ENCODE results near the gene DTWD1. TPM values are rescaled to one million over a fixed set of nuclear protein-coding genes. Genes with fewer than 3 reads are reported as not detected.
"Not testable (repeated sequence)": the region's sequence is repeated elsewhere in the genome, so short reads cannot be mapped to it uniquely, and the experiment has no call there.

DTWD1 gene
- polyA plus RNA-seq, 4 donors, result 34.5 to 46.5 (median 41.2) TPM

DNA sequence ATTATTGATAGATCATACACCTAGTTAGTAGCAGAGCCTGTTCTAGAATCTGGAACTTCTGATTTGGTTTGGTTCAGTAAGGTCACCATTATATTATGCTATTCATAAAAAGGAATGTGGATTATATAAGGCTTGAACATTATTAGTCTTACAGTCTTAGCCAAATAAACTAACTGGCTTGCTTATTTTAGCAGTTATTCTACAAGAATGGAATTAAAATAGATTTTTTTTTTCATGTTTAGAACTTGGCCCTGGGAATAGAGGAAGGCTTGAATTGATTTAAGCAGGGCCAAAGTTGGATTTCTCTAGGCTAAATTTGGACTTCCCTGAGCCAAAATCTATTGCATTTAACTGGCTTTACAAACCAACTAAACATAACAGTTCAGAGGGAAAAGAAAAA, 24.4 kb downstream of the DTWD1 start:
- DNase-seq (ENCODE audit: low read depth in 4 of 4, low spot score in 3 of 4), result no peak

DNA sequence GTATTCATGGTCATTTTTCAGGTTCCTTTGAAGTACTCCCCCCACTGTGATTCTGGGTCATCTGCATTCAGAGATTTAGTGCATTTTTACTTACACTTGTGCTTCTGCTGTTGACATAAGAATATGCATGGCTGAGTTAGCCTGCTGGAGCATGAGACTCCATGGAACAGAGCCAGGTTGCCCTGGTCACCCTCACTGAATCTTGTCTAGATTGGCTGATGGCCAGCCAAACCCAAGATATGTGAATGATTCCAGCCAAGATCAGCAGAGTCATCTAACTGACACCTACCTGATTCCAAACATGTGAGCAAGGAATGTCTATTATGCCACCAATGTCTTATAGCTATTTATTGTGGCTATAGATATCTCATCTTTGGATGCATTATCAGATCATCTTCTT, 25.1 kb downstream of the DTWD1 start:
- DNase-seq (ENCODE audit: low read depth in 4 of 4, low spot score in 3 of 4), result peak; percentile 36 to 57 (median 43)

GRCh38 chr15:49646891-49647290, 26.0 kb downstream of the DTWD1 start:
- no peak for DNase-seq (ENCODE audit: low read depth in 4 of 4, low spot score in 3 of 4)

DNA sequence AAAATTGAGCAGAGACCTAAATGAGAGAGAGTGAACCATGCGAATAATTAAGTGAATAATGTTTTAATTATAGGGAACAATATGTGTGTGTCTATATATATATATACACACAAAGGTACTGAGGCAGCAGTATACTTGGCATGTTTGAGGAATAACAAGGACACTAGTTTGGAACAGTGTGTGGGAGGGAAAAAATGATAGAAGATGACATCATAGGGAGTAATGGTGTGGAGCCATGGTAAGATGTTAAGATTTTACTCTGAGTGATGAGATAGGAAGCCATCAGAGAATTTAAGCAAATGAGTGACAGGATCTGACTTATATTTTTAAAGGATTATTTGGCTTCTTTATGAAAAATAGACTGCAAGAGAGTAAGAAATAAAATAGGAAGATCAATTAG, 29.1 kb downstream of the DTWD1 start:
- DNase-seq (ENCODE audit: low read depth in 4 of 4, low spot score in 3 of 4), result no peak

- no peak for DNase-seq (ENCODE audit: low read depth in 4 of 4, low spot score in 3 of 4)
Measured at GRCh38 chr15:49650676-49651075, 29.8 kb downstream of the DTWD1 start.

- DNase-seq (ENCODE audit: low read depth in 4 of 4, low spot score in 3 of 4), result no peak
Measured at GRCh38 chr15:49652922-49653321, 32.1 kb downstream of the DTWD1 start.

DNA sequence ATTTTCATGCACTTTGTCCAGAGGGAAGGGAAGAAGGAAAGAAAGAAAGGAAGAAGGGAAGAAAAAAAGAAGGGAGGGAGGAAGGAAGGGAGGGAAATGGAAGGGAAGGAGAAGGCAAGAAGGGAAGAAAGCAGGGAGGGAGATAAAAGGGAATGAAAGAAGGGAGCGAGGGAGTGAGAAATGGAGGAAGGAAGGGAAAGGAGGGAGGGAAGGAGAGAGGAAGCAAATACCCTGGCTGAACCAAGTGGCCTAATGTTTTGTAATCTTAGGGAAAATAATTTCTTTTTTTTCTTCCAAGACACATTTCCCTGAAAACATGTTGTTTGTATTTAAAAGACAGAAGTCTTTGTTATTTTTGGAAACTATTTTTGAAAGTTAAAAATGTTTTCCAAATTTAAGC, 35.9 kb downstream of the DTWD1 start:
- no peak for DNase-seq (ENCODE audit: low read depth in 4 of 4, low spot score in 3 of 4)

- no peak for DNase-seq (ENCODE audit: low read depth in 4 of 4, low spot score in 3 of 4)
Measured at GRCh38 chr15:49664716-49665115, 43.9 kb downstream of the DTWD1 start.

GRCh38 chr15:49666486-49666885, 45.6 kb downstream of the DTWD1 start:
- DNase-seq (ENCODE audit: low read depth in 4 of 4, low spot score in 3 of 4), result not testable (repeated sequence)

DNA sequence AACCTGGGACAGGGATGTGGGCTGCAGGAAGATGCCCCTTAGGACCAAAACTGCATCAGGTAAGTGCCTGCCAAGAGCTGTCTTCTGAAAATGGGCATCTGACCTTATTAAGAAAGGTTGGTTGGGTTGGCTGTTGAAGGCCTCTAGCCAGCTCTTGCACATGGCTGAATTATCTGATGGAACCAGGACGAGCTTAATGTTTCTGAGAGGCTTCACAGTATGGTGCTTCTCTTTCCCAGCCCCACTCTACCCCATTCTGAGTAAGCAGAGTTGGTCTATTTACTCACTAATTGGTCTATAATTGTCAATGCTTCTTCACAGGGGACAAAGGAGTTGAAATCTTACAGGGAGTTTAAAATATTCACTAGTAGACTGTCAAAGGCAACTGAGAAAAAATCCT, 48.4 kb downstream of the DTWD1 start:
- no peak for DNase-seq (ENCODE audit: low read depth in 4 of 4, low spot score in 3 of 4)

DNA sequence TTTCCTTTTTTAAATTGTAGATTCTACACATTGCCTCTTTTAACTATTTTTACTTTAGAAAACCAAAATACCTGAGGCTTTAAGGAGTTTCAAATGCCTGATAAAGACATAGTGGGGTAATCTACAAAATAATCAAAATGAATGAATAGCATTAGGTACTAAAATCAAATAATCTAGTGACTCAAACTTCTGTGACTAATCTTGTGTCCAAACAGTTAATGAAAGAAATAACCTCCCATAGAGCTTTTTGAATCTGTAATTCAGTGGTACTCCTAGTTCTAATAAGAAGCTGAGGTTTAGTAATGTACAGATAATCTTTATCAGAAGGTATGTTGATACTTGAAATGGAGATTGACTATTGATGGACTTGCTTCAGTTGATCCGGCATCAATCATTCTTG, 53.0 kb downstream of the DTWD1 start:
- no peak for DNase-seq (ENCODE audit: low read depth in 4 of 4, low spot score in 3 of 4)

DNA sequence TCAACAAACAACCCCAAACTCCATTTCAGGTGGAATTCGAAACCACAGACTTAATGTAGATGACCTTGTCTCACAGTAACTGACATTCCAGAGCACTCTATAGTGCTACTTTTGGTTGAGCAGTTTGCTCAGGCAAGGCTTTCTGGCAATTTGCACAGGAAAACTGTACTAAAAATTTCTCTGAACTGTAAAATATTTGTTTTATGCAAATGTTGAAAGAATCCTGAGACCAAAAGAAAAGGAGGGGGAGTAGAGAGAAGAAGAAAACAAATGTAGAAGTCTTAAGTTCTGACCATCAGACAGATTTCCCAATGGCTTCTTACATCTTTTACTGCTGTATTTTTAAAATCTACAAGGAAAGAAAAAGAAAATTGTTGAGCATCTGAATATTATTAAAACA, 53.5 kb downstream of the DTWD1 start:
- DNase-seq (ENCODE audit: low read depth in 4 of 4, low spot score in 3 of 4), result no peak

DNA sequence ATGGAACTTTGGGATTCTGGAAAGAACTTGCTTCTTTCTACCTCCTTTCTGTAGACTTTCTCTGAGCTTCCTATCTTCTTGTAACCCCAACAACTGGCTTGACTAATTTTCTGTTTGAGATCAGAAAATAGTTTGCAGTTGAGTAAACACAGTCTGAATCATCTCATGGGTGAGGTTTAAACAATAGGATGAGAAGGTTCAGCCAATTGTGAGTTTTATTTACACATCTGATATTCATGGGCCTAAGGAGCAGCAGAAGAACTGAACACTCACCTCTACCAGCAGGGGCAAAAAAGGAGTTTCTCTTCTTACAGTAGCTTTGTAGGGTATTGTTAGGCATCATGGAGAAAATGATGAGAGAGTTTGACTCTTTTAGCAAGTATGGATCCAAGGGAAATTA, 54.2 kb downstream of the DTWD1 start:
- no peak for DNase-seq (ENCODE audit: low read depth in 4 of 4, low spot score in 3 of 4)

DNA sequence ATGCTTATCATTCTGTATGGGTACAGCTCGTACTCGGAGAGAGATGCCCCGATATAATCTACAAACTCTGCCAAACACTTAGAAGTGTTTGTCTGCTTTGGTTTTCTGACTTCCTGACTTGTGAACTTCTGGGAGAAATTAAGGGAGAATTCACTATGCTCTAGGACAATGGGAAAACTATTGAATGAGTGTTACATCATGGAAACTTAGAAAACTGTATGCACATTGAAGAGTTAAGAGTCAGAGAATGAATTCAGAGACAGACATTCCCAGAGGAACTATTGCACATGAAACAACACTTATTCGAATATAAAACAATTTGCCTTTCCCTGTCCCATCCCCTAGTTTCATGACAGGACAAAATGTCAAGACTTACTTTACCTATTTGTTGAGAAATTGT, 57.8 kb downstream of the DTWD1 start:
- no peak for DNase-seq (ENCODE audit: low read depth in 4 of 4, low spot score in 3 of 4)

- no peak for DNase-seq (ENCODE audit: low read depth in 4 of 4, low spot score in 3 of 4)
Measured at GRCh38 chr15:49686599-49686998, 65.8 kb downstream of the DTWD1 start.

DNA sequence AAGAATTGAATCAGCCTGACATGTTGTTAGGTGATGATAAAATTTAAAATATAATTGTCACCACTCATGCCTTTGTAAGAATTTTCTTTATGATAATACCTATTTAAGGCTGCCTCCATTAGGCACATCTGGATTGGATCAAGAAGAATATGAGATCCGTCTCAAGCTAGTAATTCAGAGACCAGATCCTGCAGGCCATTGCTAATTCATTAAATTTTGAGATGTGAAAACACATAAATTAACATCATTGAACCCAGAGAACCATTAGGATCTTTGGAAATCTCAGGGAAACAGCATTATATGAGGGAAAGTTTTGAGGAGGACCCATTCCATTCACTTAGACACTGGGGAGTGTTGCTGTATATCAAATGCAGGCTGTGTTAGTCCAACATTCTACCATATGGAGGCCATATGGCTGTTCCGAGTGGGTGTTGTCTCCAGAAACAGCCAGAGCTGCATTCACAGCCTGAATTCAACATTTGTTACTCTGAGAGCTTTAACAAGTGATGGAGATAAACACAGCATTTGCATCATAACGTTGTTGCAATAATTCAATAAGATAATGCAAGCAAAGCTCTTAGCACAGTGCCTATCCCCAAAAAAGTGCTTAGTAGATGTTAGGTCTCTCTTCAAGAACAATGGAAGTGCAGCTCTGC, 67.4 kb downstream of the DTWD1 start:
- no peak for DNase-seq (ENCODE audit: low read depth in 4 of 4, low spot score in 3 of 4)

GRCh38 chr15:49692514-49693090, 71.8 kb downstream of the DTWD1 start:
- no peak for DNase-seq (ENCODE audit: low read depth in 4 of 4, low spot score in 3 of 4)

DNA sequence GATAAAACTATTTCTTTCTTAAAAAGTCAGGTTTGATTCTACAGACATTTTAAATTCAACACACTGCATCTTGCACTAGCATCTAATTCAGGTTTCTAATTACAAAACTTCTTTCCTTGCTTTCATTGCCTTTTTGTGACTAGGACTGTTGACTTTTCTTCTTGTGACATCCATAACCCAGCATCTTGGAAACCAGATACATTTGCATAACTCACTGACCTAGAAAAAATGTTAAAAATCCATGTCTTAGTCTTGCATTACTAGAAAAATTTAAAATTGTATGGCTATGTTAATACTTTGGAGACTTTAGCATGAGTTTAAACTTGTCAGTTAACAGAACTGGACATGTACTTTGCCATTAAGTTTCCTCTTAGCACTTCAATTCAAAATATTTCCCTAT, 72.7 kb downstream of the DTWD1 start:
- no peak for DNase-seq (ENCODE audit: low read depth in 4 of 4, low spot score in 3 of 4)

GRCh38 chr15:49696433-49696832, 75.6 kb downstream of the DTWD1 start:
- DNase-seq (ENCODE audit: low read depth in 4 of 4, low spot score in 3 of 4), result no peak

DNA sequence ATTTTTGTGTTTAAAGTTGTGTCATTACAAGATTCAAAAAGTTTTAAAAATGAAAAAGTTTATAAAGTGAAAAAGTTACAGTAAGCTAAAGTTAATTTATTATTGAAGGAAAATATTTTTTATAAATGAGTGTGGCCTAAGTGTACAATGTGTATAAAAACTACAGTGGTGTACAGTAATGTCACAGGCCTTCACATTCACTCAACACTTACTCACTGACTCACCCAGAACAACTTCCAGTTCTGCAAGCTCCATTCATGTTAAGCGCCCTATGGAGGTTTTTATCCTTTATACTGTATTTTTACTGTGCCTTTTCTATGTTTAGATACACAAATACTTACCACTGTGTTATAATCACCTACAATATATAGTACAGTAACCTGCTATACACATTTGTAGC, 76.3 kb downstream of the DTWD1 start:
- DNase-seq (ENCODE audit: low read depth in 4 of 4, low spot score in 3 of 4), result no peak

GRCh38 chr15:49702982-49703381, 82.1 kb downstream of the DTWD1 start:
- DNase-seq (ENCODE audit: low read depth in 4 of 4, low spot score in 3 of 4), result not testable (repeated sequence)
